Ascending aorta (tissue), 2 donors: Measurements from ENCODE around the gene TGM4. TPM values are rescaled to one million over a fixed set of nuclear protein-coding genes. Genes with fewer than 3 reads are reported as not detected.

Experiments
- DNase-seq, 2 donors: peaks; one replicate each; pipeline ENCODE4 v3.0.0-alpha.2; 2019; ENCODE audit warnings: low spot score in 2 of 2
- H3K27ac ChIP-seq, 2 donors: fragments of 200-600 bp; sonication (generic); one replicate each; pipeline ENCODE4 v1.5.1; 2016 to 2017; ENCODE audit warnings: mild to moderate bottlenecking in 1 of 2
- H3K27me3 ChIP-seq: fragments of 200-600 bp; sonication (generic); one replicate; pipeline ENCODE4 v1.5.1; 2017
- H3K36me3 ChIP-seq, 2 donors: fragments of 200-600 bp; sonication (generic); one replicate each; pipeline ENCODE4 v1.5.1; 2016
- H3K4me1 ChIP-seq, 2 donors: fragments of 200-600 bp; sonication (generic); one replicate each; pipeline ENCODE4 v1.5.1; 2016 to 2017; ENCODE audit warnings: mild to moderate bottlenecking in 1 of 2
- H3K4me3 ChIP-seq, 2 donors: fragments of 200-600 bp; sonication (generic); one replicate each; pipeline ENCODE4 v1.5.1; 2016 to 2017; ENCODE audit warnings: mild to moderate bottlenecking in 1 of 2
- H3K9me3 ChIP-seq, 2 donors: fragments of 200-600 bp; sonication (generic); one replicate each; pipeline ENCODE4 v1.5.1; 2016
- CTCF ChIP-seq, 3 experiments: fragments of 200-600 bp in 2 of 3; fragments of 450-650 bp in 1 of 3; sonication (generic) in 2 of 3; IDR thresholded peaks; one replicate each; pipeline ENCODE4 v1.5.1; 2016 to 2019; ENCODE audit warnings: antibody characterized with exemption in 3 of 3, mild to moderate bottlenecking in 1 of 3, moderate library complexity in 1 of 3
- intact Hi-C: fragments of 100-400 bp; cut with DNase I; formaldehyde crosslinking; loops from one replicate; pipeline ENCODE4 v1.15.1; 2023
- total RNA-seq: library from RNA; depleted of rRNA; stranded (reverse); fragments of >200 nt; gene quantifications from one replicate; pipeline ENCODE4 v1.1.0, GENCODE V29; 2016

TGM4 gene
- total RNA-seq, 1 donor from 2014 or later = not detected

GRCh38 chr3:44952689-44953088 lies 78.3 kb downstream of the TGM4 start:
- TF ChIP-seq CTCF (IDR thresholded peaks at IDR 0.05) = no peak
- Histone ChIP-seq H3K27me3 (no peaks in the 10 kb centered on the region), H3K36me3 (peaks cover 5 to 15% of the 10 kb centered on the region in 2 donors), H3K4me1 (no peaks in the 10 kb centered on the region), H3K27ac (no peak overlapping the region), H3K9me3 (no peaks in the 10 kb centered on the region), H3K4me3 (no peak overlapping the region)
- DNase-seq = no peak
- intact Hi-C loops = no loop called here

GRCh38 chr3:44954304-44954703 lies 79.9 kb downstream of the TGM4 start:
- H3K4me3 ChIP-seq = no peak overlapping the region
- intact Hi-C loops = no loop called here
- no peaks in the 10 kb centered on the region for H3K4me1 ChIP-seq
- H3K9me3 ChIP-seq = no peaks in the 10 kb centered on the region
- DNase-seq = no peak
- H3K27ac ChIP-seq = no peak overlapping the region
- TF ChIP-seq CTCF (IDR thresholded peaks at IDR 0.05) = no peak
- H3K36me3 ChIP-seq = peaks cover 19 to 24% of the 10 kb centered on the region in 2 donors
- no peaks in the 10 kb centered on the region for H3K27me3 ChIP-seq

- Histone ChIP-seq H3K4me1 (no peaks in the 10 kb centered on the region), H3K27ac (no peak overlapping the region), H3K9me3 (no peaks in the 10 kb centered on the region), H3K36me3 (peaks cover 19 to 25% of the 10 kb centered on the region in 2 donors), H3K27me3 (no peaks in the 10 kb centered on the region), H3K4me3 (no peak overlapping the region)
- TF ChIP-seq CTCF (IDR thresholded peaks at IDR 0.05) = no peak
- no peak for DNase-seq
- intact Hi-C loops = no loop called here
Measured at GRCh38 chr3:44954962-44955361, 80.6 kb downstream of the TGM4 start.

- intact Hi-C loops = no loop called here
- no peak overlapping the region for H3K27ac ChIP-seq
- no peak overlapping the region for H3K4me3 ChIP-seq
- no peaks in the 10 kb centered on the region for H3K4me1 ChIP-seq
- H3K27me3 ChIP-seq = no peaks in the 10 kb centered on the region
- TF ChIP-seq CTCF (IDR thresholded peaks at IDR 0.05) = no peak
- no peak for DNase-seq
- peaks cover 19 to 25% of the 10 kb centered on the region in 2 donors for H3K36me3 ChIP-seq
- H3K9me3 ChIP-seq = no peaks in the 10 kb centered on the region
Measured at GRCh38 chr3:44955917-44956316, 81.5 kb downstream of the TGM4 start.

GRCh38 chr3:44957986-44958385 lies 83.6 kb downstream of the TGM4 start:
- no peak overlapping the region for H3K27ac ChIP-seq
- intact Hi-C loops = no loop called here
- no peak overlapping the region for H3K4me3 ChIP-seq
- no peaks in the 10 kb centered on the region for H3K4me1 ChIP-seq
- peaks cover 16 to 25% of the 10 kb centered on the region in 2 donors for H3K36me3 ChIP-seq
- H3K9me3 ChIP-seq = no peaks in the 10 kb centered on the region
- TF ChIP-seq CTCF (IDR thresholded peaks at IDR 0.05) = no peak
- no peaks in the 10 kb centered on the region for H3K27me3 ChIP-seq
- no peak for DNase-seq

GRCh38 chr3:44958386-44958785 lies 84.0 kb downstream of the TGM4 start:
- DNase-seq = no peak
- Histone ChIP-seq H3K27ac (no peak overlapping the region), H3K36me3 (peaks cover 16 to 25% of the 10 kb centered on the region in 2 donors), H3K9me3 (no peaks in the 10 kb centered on the region), H3K4me3 (no peak overlapping the region), H3K4me1 (no peaks in the 10 kb centered on the region), H3K27me3 (no peaks in the 10 kb centered on the region)
- TF ChIP-seq CTCF (IDR thresholded peaks at IDR 0.05) = no peak
- intact Hi-C loops = no loop called here
